Epidermal melanocyte (primary cell): Measurements from ENCODE around the gene AAR2.
A peak's percentile ranks its signal among the peaks of the same experiment; 100 is the strongest.

Experiments
- DNase-seq: peaks from one replicate; pipeline ENCODE4 v3.0.0; 2011; ENCODE audit warnings: low spot score; ENCODE audit not compliant: insufficient read length

The AAR2 gene

GRCh38 chr20:36235892-36236785 is at the start of gene AAR2:
TSS of gene AAR2 (plus strand) at chr20:36236478. CDS start at chr20:36239869, 3,391 bp downstream.
- DNase-seq: peak; percentile 42

- DNase-seq: no peak
Observed at GRCh38 chr20:36193977-36194712, 42.1 kb upstream of the AAR2 start.

- DNase-seq: no peak
Observed at GRCh38 chr20:36196676-36197075, 39.6 kb upstream of the AAR2 start.

- DNase-seq: no peak
Observed at GRCh38 chr20:36197271-36197670, 39.0 kb upstream of the AAR2 start.

- peak; percentile 87 for DNase-seq
Observed at GRCh38 chr20:36199345-36200257, 36.7 kb upstream of the AAR2 start.

GRCh38 chr20:36200451-36200850 is 35.8 kb upstream of the AAR2 start:
- no peak for DNase-seq

GRCh38 chr20:36201198-36201597 is 35.1 kb upstream of the AAR2 start:
- no peak for DNase-seq

- DNase-seq: peak; percentile 79
Observed at GRCh38 chr20:36202891-36203338, 33.4 kb upstream of the AAR2 start.

GRCh38 chr20:36203861-36204260 is 32.4 kb upstream of the AAR2 start:
- DNase-seq: no peak

- no peak for DNase-seq
Observed at GRCh38 chr20:36205026-36205425, 31.3 kb upstream of the AAR2 start.

- no peak for DNase-seq
Observed at GRCh38 chr20:36206068-36206467, 30.2 kb upstream of the AAR2 start.

GRCh38 chr20:36206641-36207040 is 29.6 kb upstream of the AAR2 start:
- DNase-seq: no peak

- no peak for DNase-seq
Observed at GRCh38 chr20:36207602-36208001, 28.7 kb upstream of the AAR2 start.

- DNase-seq: no peak
Observed at GRCh38 chr20:36208257-36208656, 28.0 kb upstream of the AAR2 start.

- no peak for DNase-seq
Observed at GRCh38 chr20:36210436-36211021, 25.7 kb upstream of the AAR2 start.

GRCh38 chr20:36213362-36213761 is 22.9 kb upstream of the AAR2 start:
- no peak for DNase-seq

- DNase-seq: peak; percentile 42
Observed at GRCh38 chr20:36214684-36215256, 21.5 kb upstream of the AAR2 start.

- no peak for DNase-seq
Observed at GRCh38 chr20:36215778-36216177, 20.5 kb upstream of the AAR2 start.

GRCh38 chr20:36216314-36217025 is 19.8 kb upstream of the AAR2 start:
- no peak for DNase-seq

GRCh38 chr20:36217226-36217625 is 19.1 kb upstream of the AAR2 start:
- no peak for DNase-seq
